Fibroblast of villous mesenchyme (primary cell): ENCODE results near the gene CCR2. TPM values are rescaled to one million over a fixed set of nuclear protein-coding genes. Genes with fewer than 3 reads are reported as not detected.

Source experiments
- DNase-seq: peaks from one replicate; pipeline ENCODE4 v3.0.0-alpha.2; 2010; ENCODE audit warnings: low read depth
- H3K4me3 ChIP-seq: 2 replicates; pipeline ENCODE4 v1.5.1; 2011; ENCODE audit warnings: low read depth, mild to moderate bottlenecking, low read length
- CTCF ChIP-seq: IDR thresholded peaks from 2 replicates; pipeline ENCODE4 v1.5.1; 2012; ENCODE audit warnings: low read depth, mild to moderate bottlenecking, low read length; ENCODE audit not compliant: insufficient read depth
- total RNA-seq: library from RNA; depleted of rRNA; stranded (reverse); fragments of >200 nt; gene quantifications from 2 replicates; pipeline ENCODE4 v1.2.3, GENCODE V29; 2012

Gene CCR2
- total RNA-seq, 1 donor: not detected

DNA sequence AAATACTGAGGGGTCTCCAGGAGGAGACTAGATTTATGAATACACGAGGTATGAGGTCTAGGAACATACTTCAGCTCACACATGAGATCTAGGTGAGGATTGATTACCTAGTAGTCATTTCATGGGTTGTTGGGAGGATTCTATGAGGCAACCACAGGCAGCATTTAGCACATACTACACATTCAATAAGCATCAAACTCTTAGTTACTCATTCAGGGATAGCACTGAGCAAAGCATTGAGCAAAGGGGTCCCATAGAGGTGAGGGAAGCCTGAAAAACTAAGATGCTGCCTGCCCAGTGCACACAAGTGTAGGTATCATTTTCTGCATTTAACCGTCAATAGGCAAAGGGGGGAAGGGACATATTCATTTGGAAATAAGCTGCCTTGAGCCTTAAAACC, 21.3 kb downstream of the CCR2 start:
- DNase-seq: no peak
- TF ChIP-seq CTCF: no peak

DNA sequence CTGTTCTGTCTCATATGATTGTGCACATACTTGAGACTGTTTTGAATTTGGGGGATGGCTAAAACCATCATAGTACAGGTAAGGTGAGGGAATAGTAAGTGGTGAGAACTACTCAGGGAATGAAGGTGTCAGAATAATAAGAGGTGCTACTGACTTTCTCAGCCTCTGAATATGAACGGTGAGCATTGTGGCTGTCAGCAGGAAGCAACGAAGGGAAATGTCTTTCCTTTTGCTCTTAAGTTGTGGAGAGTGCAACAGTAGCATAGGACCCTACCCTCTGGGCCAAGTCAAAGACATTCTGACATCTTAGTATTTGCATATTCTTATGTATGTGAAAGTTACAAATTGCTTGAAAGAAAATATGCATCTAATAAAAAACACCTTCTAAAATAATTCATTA, 21.9 kb downstream of the CCR2 start:
- no peak for TF ChIP-seq CTCF
- DNase-seq: no peak
- no peak overlapping the region for H3K4me3 ChIP-seq

More for the DNA sequence above, 21.3 kb downstream of the CCR2 start:
- H3K4me3 ChIP-seq: no peak overlapping the region

GRCh38 chr3:46378426-46378942, 24.6 kb downstream of the CCR2 start:
- no peak overlapping the region for H3K4me3 ChIP-seq
- DNase-seq: peak; percentile 59
- peak; percentile 78 for TF ChIP-seq CTCF

- H3K4me3 ChIP-seq: no peak overlapping the region
- TF ChIP-seq CTCF: no peak
- DNase-seq: peak; percentile 12
These were observed 26.7 kb downstream of the CCR2 start for GRCh38 chr3:46380471-46381221.

GRCh38 chr3:46381625-46382024, 27.7 kb downstream of the CCR2 start:
- DNase-seq: no peak
- TF ChIP-seq CTCF: no peak

DNA sequence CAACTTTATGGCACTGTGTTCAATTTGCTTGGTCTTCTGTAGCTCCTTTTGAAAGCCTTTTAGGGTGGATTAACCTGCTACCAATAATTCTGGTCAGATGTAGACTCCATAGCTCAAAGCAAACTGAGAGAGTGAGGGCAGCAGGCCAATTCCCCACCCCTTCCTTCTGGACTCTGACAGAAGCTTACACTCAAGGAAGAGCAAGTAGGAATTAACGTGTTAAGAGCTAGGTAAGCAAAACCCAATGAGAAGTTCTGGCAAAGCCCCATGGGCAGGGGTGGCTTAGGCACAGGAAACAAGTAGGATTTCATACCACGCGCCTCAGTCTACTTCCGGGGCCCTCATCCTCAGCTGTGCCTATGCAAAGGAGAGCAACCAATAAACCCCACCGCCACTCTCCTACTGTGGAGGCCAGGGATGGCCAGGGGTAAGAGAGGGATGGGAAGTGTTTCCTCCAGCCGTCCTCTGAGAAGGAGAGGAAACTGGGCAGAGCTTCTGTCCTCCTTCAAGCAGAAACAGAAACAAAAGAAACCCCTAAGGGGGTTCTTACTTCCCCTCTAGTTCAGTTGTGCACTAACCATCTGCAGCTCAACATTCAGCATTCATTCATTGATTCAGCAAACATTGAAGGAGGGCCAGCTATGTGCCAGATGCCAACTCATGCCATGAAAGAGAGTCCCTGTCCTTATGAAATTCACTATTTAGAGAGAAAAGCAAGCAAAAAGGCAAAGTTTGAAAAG, 29.5 kb downstream of the CCR2 start:
- TF ChIP-seq CTCF: no peak
- no peak for DNase-seq
- H3K4me3 ChIP-seq: no peak overlapping the region

More at GRCh38 chr3:46381625-46382024, 27.7 kb downstream of the CCR2 start:
- H3K4me3 ChIP-seq: no peak overlapping the region
